WTC11 (cell line): ENCODE results near the gene RRP1. TPM values are rescaled to one million over a fixed set of nuclear protein-coding genes. Genes with fewer than 3 reads are reported as not detected.

Experiments used
- ATAC-seq: fragments of 200-7000 bp; cut with Tn5 transposase; 2 replicates; pipeline ENCODE4 v1.10.0; 2021; ENCODE audit warnings: mild to moderate bottlenecking, moderate library complexity
- CTCF ChIA-PET: fragments of 300-600 bp; sonication (Branson Sonifier 250); formaldehyde crosslinking; loops from one replicate; lab custom pipeline; 2021; ENCODE audit warnings: antibody characterized with exemption; lab: Charles Lee
- POLR2A ChIA-PET: fragments of 350-600 bp; sonication (Branson Sonifier 250); formaldehyde crosslinking; loops from one replicate; lab custom pipeline; 2021; ENCODE audit warnings: antibody characterized with exemption; lab: Charles Lee
- DNase-seq: peaks from one replicate; pipeline ENCODE4 v3.0.0; 2021; ENCODE audit warnings: low spot score
- H3K27ac Mint-ChIP-seq: 2 replicates; pipeline ENCODE4 v1.8.0; 2021; ENCODE audit warnings: mixed read lengths
- H3K27me3 Mint-ChIP-seq: 2 replicates; pipeline ENCODE4 v1.8.0; 2021; ENCODE audit warnings: low read depth, mild to moderate bottlenecking, moderate library complexity, mixed read lengths
- H3K36me3 Mint-ChIP-seq: 2 replicates; pipeline ENCODE4 v1.8.0; 2021; ENCODE audit warnings: mixed read lengths
- H3K4me1 Mint-ChIP-seq: 2 replicates; pipeline ENCODE4 v1.8.0; 2022; ENCODE audit warnings: mixed read lengths
- H3K4me3 Mint-ChIP-seq: 2 replicates; pipeline ENCODE4 v1.8.0; 2021; ENCODE audit warnings: mild to moderate bottlenecking, moderate library complexity, mixed read lengths
- H3K9me3 Mint-ChIP-seq: 2 replicates; pipeline ENCODE4 v1.8.0; 2021; ENCODE audit warnings: mixed read lengths
- ARID4B ChIP-seq: sonication (generic); formaldehyde crosslinking; IDR thresholded peaks from 2 replicates; pipeline ENCODE4 v1.8.0; 2023; ENCODE audit warnings: missing genetic modification reagents, mild to moderate bottlenecking, borderline replicate concordance
- E2F4 ChIP-seq: sonication (generic); formaldehyde crosslinking; IDR thresholded peaks from 2 replicates; pipeline ENCODE4 v1.8.1; 2022; ENCODE audit warnings: low read depth, mild to moderate bottlenecking, moderate library complexity, missing genetic modification reagents, borderline replicate concordance
- GTF2I ChIP-seq: fragments of 250-450 bp; sonication (Bioruptor Pico); conservative IDR thresholded peaks from 2 replicates; pipeline ENCODE4 v1.4.0; 2021; ENCODE audit warnings: mild to moderate bottlenecking
- HMGXB4 ChIP-seq: sonication (generic); formaldehyde crosslinking; IDR thresholded peaks from 2 replicates; pipeline ENCODE4 v1.8.1; 2023; ENCODE audit warnings: mild to moderate bottlenecking, moderate library complexity, missing genetic modification reagents
- JUN ChIP-seq: sonication (generic); formaldehyde crosslinking; IDR thresholded peaks from 2 replicates; pipeline ENCODE4 v1.8.0; 2023; ENCODE audit warnings: mild to moderate bottlenecking, missing genetic modification reagents
- NFE2L1 ChIP-seq: sonication (generic); formaldehyde crosslinking; IDR thresholded peaks from 2 replicates; pipeline ENCODE4 v1.8.1; 2023; ENCODE audit warnings: missing genetic modification reagents
- NR2C2 ChIP-seq: sonication (generic); formaldehyde crosslinking; IDR thresholded peaks from 2 replicates; pipeline ENCODE4 v1.8.0; 2022; ENCODE audit warnings: mild to moderate bottlenecking, missing genetic modification reagents
- NR3C1 ChIP-seq: sonication (generic); formaldehyde crosslinking; conservative IDR thresholded peaks from 2 replicates; pipeline ENCODE4 v1.8.1; 2023; ENCODE audit warnings: low read depth, mild to moderate bottlenecking, missing genetic modification reagents
- OVOL2 ChIP-seq: fragments of 250-450 bp; sonication (Bioruptor Pico); IDR thresholded peaks from 2 replicates; pipeline ENCODE4 v1.9.0; 2021; ENCODE audit warnings: mild to moderate bottlenecking, borderline replicate concordance
- SMAD3 ChIP-seq: sonication (generic); formaldehyde crosslinking; IDR thresholded peaks from 2 replicates; pipeline ENCODE4 v1.8.0; 2022; ENCODE audit warnings: missing genetic modification reagents, mild to moderate bottlenecking, borderline replicate concordance
- ZNF512 ChIP-seq: sonication (generic); formaldehyde crosslinking; IDR thresholded peaks from 2 replicates; pipeline ENCODE4 v1.8.1; 2022; ENCODE audit warnings: missing genetic modification reagents, borderline replicate concordance
- ZSCAN18 ChIP-seq: fragments of 250-450 bp; sonication (Bioruptor Pico); IDR thresholded peaks from 2 replicates; pipeline ENCODE4 v2.1.2; 2022; ENCODE audit warnings: mild to moderate bottlenecking, moderate library complexity
- total RNA-seq: library from RNA; stranded (reverse); gene quantifications from 3 replicates; pipeline ENCODE4 v1.2.3, GENCODE V29; 2021

RRP1 gene
- total RNA-seq, 1 experiment from 2014 or later = 53.0 TPM

GRCh38 chr21:43793243-43793642, 3.9 kb downstream of the RRP1 start:
- no peak for DNase-seq
- Mint-ChIP-seq H3K27ac (no peak overlapping the region), H3K4me3 (no peak overlapping the region), H3K9me3 (no peaks in the 10 kb centered on the region)
- CTCF ChIA-PET = no interaction called here
- TF ChIP-seq OVOL2 (CRISPR knock-in tag) (no peak), GTF2I (CRISPR knock-in tag) (no peak), SMAD3 (CRISPR knock-in tag) (no peak), JUN (CRISPR knock-in tag) (no peak), NFE2L1 (no peak), NR2C2 (CRISPR knock-in tag) (no peak)
- TF ChIP-seq, all 79 proteins: peak for 0
- H3K36me3 Mint-ChIP-seq = peaks cover 67% of the 10 kb centered on the region
- no peak for ATAC-seq
- peaks cover 11% of the 10 kb centered on the region for H3K4me1 Mint-ChIP-seq
- no peaks in the 10 kb centered on the region for H3K27me3 Mint-ChIP-seq
- POLR2A ChIA-PET = interaction anchor here (0.6 kb wide), 1 partner anchor 21 kb away, joined by 3 read pairs; no protein-coding TSS in a partner anchor

- no peak for DNase-seq
Observed at GRCh38 chr21:43794311-43794710, 4.9 kb downstream of the RRP1 start.

More at GRCh38 chr21:43794311-43794710, 4.9 kb downstream of the RRP1 start:
- ATAC-seq = no peak
- no peak overlapping the region for H3K4me3 Mint-ChIP-seq
- POLR2A ChIA-PET = no interaction called here
- TF ChIP-seq ZNF512 (CRISPR knock-in tag) (no peak), NR3C1 (no peak), HMGXB4 (CRISPR knock-in tag) (no peak), ZSCAN18 (CRISPR knock-in tag) (no peak), E2F4 (CRISPR knock-in tag) (no peak), ARID4B (CRISPR knock-in tag) (no peak)
- no peaks in the 10 kb centered on the region for H3K9me3 Mint-ChIP-seq
- no peak overlapping the region for H3K27ac Mint-ChIP-seq
- H3K27me3 Mint-ChIP-seq = no peaks in the 10 kb centered on the region
- peaks cover 74% of the 10 kb centered on the region for H3K36me3 Mint-ChIP-seq
- CTCF ChIA-PET = no interaction called here
- H3K4me1 Mint-ChIP-seq = peaks cover 11% of the 10 kb centered on the region
